ENCODE measurements around the gene MAP3K1. TPM values are rescaled to one million over a fixed set of nuclear protein-coding genes. Genes with fewer than 3 reads are reported as not detected.

MAP3K1 gene
- total RNA-seq, 2 donors from 2014 or later: 31.7 to 40.6 TPM

- intact Hi-C loops (cut with DNase I): no loop called here
These were observed 61.0 kb downstream of the MAP3K1 start for GRCh38 chr5:56876327-56876726.

GRCh38 chr5:56881571-56881970 is 66.2 kb downstream of the MAP3K1 start:
- no peaks in the 10 kb centered on the region for H3K27me3 ChIP-seq (replicated peaks; ENCODE audit: insufficient read depth)
- WGBS: 98% methylated on average over 5 of the region's 5 CpGs
- TF ChIP-seq POLR2A (IDR thresholded peaks at IDR 0.05) (no peak), CTCF (IDR thresholded peaks at IDR 0.05) (no peak), POLR2AphosphoS5 (IDR thresholded peaks at IDR 0.05) (no peak)
- no peaks in the 10 kb centered on the region for H3K9me3 ChIP-seq
- intact Hi-C loops (cut with DNase I): no loop called here
- no peak overlapping the region for H3K27ac ChIP-seq
- no peak overlapping the region for H3K4me3 ChIP-seq
- DNase-seq (ENCODE audit: low spot score): no peak
- peaks cover 0 to 6% of the 10 kb centered on the region in 2 donors for H3K36me3 ChIP-seq
- H3K4me1 ChIP-seq (replicated peaks): no peaks in the 10 kb centered on the region

More at GRCh38 chr5:56876327-56876726, 61.0 kb downstream of the MAP3K1 start:
- H3K36me3 ChIP-seq: no peaks in the 10 kb centered on the region
- no peak overlapping the region for H3K4me3 ChIP-seq
- no peaks in the 10 kb centered on the region for H3K27me3 ChIP-seq (replicated peaks; ENCODE audit: insufficient read depth)
- no peaks in the 10 kb centered on the region for H3K4me1 ChIP-seq (replicated peaks)
- TF ChIP-seq POLR2AphosphoS5 (IDR thresholded peaks at IDR 0.05) (no peak), POLR2A (IDR thresholded peaks at IDR 0.05) (no peak), CTCF (IDR thresholded peaks at IDR 0.05) (no peak)
- H3K9me3 ChIP-seq: no peaks in the 10 kb centered on the region
- H3K27ac ChIP-seq: no peak overlapping the region
- WGBS: 79% methylated on average over 3 of the region's 3 CpGs
- no peak for DNase-seq (ENCODE audit: low spot score)

GRCh38 chr5:56893251-56893951 is 78.1 kb downstream of the MAP3K1 start:
- no peak for TF ChIP-seq CTCF (IDR thresholded peaks at IDR 0.05)
- no peak for TF ChIP-seq POLR2AphosphoS5 (IDR thresholded peaks at IDR 0.05)
- TF ChIP-seq POLR2A (IDR thresholded peaks at IDR 0.05): no peak
- intact Hi-C loops (cut with DNase I): no loop called here
- Histone ChIP-seq H3K27ac (no peak overlapping the region), H3K36me3 (no peaks in the 10 kb centered on the region), H3K27me3 (replicated peaks; ENCODE audit: insufficient read depth) (no peaks in the 10 kb centered on the region), H3K4me1 (replicated peaks) (no peaks in the 10 kb centered on the region), H3K9me3 (no peaks in the 10 kb centered on the region), H3K4me3 (no peak overlapping the region)
- 95% methylated on average over 5 of the region's 5 CpGs for WGBS
- DNase-seq (ENCODE audit: low spot score): no peak

- H3K27ac ChIP-seq: no peak overlapping the region
- 95% methylated on average over 4 of the region's 4 CpGs for WGBS
- TF ChIP-seq CTCF (IDR thresholded peaks at IDR 0.05): no peak
- TF ChIP-seq POLR2A (IDR thresholded peaks at IDR 0.05): no peak
- no peak for TF ChIP-seq POLR2AphosphoS5 (IDR thresholded peaks at IDR 0.05)
- no peak overlapping the region for H3K4me3 ChIP-seq
- no peaks in the 10 kb centered on the region for H3K27me3 ChIP-seq (replicated peaks; ENCODE audit: insufficient read depth)
- H3K9me3 ChIP-seq: no peaks in the 10 kb centered on the region
- no peaks in the 10 kb centered on the region for H3K4me1 ChIP-seq (replicated peaks)
- intact Hi-C loops (cut with DNase I): no loop called here
- no peak for DNase-seq (ENCODE audit: low spot score)
- no peaks in the 10 kb centered on the region for H3K36me3 ChIP-seq
These were observed 81.4 kb downstream of the MAP3K1 start for GRCh38 chr5:56896763-56897162.

- DNase-seq (ENCODE audit: low spot score): no peak
- H3K4me3 ChIP-seq: no peak overlapping the region
- intact Hi-C loops (cut with DNase I): no loop called here
- WGBS: 89% methylated on average over 4 of the region's 4 CpGs
- H3K9me3 ChIP-seq: no peaks in the 10 kb centered on the region
- H3K4me1 ChIP-seq (replicated peaks): no peaks in the 10 kb centered on the region
- H3K27me3 ChIP-seq (replicated peaks; ENCODE audit: insufficient read depth): no peaks in the 10 kb centered on the region
- no peaks in the 10 kb centered on the region for H3K36me3 ChIP-seq
- no peak for TF ChIP-seq POLR2A (IDR thresholded peaks at IDR 0.05)
- H3K27ac ChIP-seq: no peak overlapping the region
These were observed 82.9 kb downstream of the MAP3K1 start for GRCh38 chr5:56898213-56898612.

Data from prostate gland (tissue), 2 donors.